ENCODE measurements around the gene DHRS7B. TPM values are rescaled to one million over a fixed set of nuclear protein-coding genes. Genes with fewer than 3 reads are reported as not detected.

Gene DHRS7B
- total RNA-seq, 4 donors from 2014 or later, result 17.0 to 44.2 (median 37.4) TPM

GRCh38 chr17:21210411-21211076 is 83.8 kb downstream of the DHRS7B start:
- Histone ChIP-seq H3K27me3 (no peaks in the 10 kb centered on the region), H3K4me1 (peaks cover 0 to 76% (median 21%) of the 10 kb centered on the region in 3 donors), H3K36me3 (peaks cover 0 to 40% of the 10 kb centered on the region in 2 donors), H3K4me3 (no peak overlapping the region), H3K27ac (no peak overlapping the region), H3K9me3 (no peaks in the 10 kb centered on the region)
- WGBS, 2 donors (ENCODE audit: low coverage in 1 of 2), result 73 to 78% methylated on average over 3 to 10 of the region's 15 CpGs
- TF ChIP-seq CTCF (IDR thresholded peaks at IDR 0.05) (no peak), POLR2A (IDR thresholded peaks at IDR 0.05) (no peak), POLR2AphosphoS5 (IDR thresholded peaks at IDR 0.05) (no peak), EP300 (IDR thresholded peaks at IDR 0.05) (no peak)
- no peak for ATAC-seq

GRCh38 chr17:21211825-21212479 is 85.2 kb downstream of the DHRS7B start:
- Histone ChIP-seq H3K27ac (no peak overlapping the region), H3K4me1 (peaks cover 0 to 78% (median 21%) of the 10 kb centered on the region in 3 donors), H3K9me3 (no peaks in the 10 kb centered on the region), H3K36me3 (peaks cover 0 to 39% of the 10 kb centered on the region in 2 donors), H3K4me3 (no peak overlapping the region), H3K27me3 (no peaks in the 10 kb centered on the region)
- no peak for TF ChIP-seq EP300 (IDR thresholded peaks at IDR 0.05)
- TF ChIP-seq CTCF (IDR thresholded peaks at IDR 0.05), result no peak
- ATAC-seq, result no peak
- 42 to 71% methylated on average over 4 to 5 of the region's 9 CpGs for WGBS, 2 donors (ENCODE audit: low coverage in 1 of 2)

- Histone ChIP-seq H3K36me3 (peaks cover 0 to 33% of the 10 kb centered on the region in 2 donors), H3K27ac (peak overlapping the region in 3 of 4 donors; percentile 91 to 95 (median 95)), H3K4me3 (peak overlapping the region; percentile 83 to 85), H3K27me3 (no peaks in the 10 kb centered on the region), H3K9me3 (no peaks in the 10 kb centered on the region), H3K4me1 (peaks cover 0 to 77% (median 21%) of the 10 kb centered on the region in 3 donors)
- ATAC-seq, result no peak
- TF ChIP-seq POLR2AphosphoS5 (IDR thresholded peaks at IDR 0.05) (no peak), POLR2A (IDR thresholded peaks at IDR 0.05) (no peak), EP300 (IDR thresholded peaks at IDR 0.05) (no peak), CTCF (IDR thresholded peaks at IDR 0.05) (no peak)
- WGBS, 2 donors (ENCODE audit: low coverage in 1 of 2), result 4 to 7% methylated on average over 6 to 10 of the region's 18 CpGs
Measured at GRCh38 chr17:21212826-21213637, 86.3 kb downstream of the DHRS7B start.

- H3K36me3 ChIP-seq, result peaks cover 0 to 27% of the 10 kb centered on the region in 2 donors
- peaks cover 0 to 71% (median 21%) of the 10 kb centered on the region in 3 donors for H3K4me1 ChIP-seq
- no CpG with 5 or more reads among the region's 35 CpGs for WGBS, 2 donors (ENCODE audit: low coverage in 1 of 2)
- TF ChIP-seq POLR2A (IDR thresholded peaks at IDR 0.05) (no peak), CTCF (IDR thresholded peaks at IDR 0.05) (no peak), POLR2AphosphoS5 (IDR thresholded peaks at IDR 0.05) (no peak), EP300 (IDR thresholded peaks at IDR 0.05) (no peak)
- ATAC-seq, result peak; percentile 17
- H3K27ac ChIP-seq, result peak overlapping the region; percentile 52 to 95 (median 93)
- peak overlapping the region; percentile 83 to 85 for H3K4me3 ChIP-seq
- H3K27me3 ChIP-seq, result no peaks in the 10 kb centered on the region
- no peaks in the 10 kb centered on the region for H3K9me3 ChIP-seq
Measured at GRCh38 chr17:21213638-21214014, 86.9 kb downstream of the DHRS7B start.
